ENCODE results near the gene MICALL1. TPM values are rescaled to one million over a fixed set of nuclear protein-coding genes. Genes with fewer than 3 reads are reported as not detected.

Gene MICALL1
- total RNA-seq, 1 donor from 2014 or later: 30.4 TPM

DNA sequence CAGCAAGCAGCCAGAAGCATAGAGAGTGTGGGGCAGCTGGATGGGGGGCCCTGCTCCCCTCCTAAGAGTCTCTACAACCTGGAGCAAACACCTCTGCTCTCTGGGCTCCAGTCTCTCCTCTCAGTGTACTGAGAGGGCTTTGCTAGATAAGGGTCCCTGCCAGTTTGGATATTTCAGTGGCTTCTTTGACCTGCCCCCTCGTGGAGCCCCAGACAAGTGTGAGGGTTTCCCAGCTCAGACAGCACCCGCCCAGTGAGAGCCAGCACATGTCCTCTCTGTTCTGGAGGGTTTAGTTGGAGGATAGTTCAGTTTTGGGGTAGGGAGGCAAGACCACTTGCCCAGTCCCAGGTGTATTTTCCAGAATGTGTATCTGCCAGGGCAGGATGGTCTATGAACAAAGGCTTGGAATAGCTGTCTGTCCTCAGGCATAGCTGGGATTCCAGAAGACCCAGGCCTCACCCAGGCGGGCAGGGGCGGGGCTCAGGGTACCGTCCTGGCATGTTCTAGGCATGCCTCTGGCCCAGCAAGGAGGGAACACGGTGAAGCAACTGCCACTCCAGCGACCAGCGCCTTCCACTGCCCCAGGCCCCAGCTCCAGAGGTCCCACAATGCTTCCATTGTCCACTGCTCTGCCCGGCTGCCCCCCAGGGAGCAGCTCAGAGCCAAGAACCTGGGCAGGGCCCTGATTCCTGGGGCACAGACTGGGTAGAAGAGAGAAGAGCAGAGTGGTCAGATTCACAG lies 7.5 kb upstream of the MICALL1 start:
- DNase-seq (ENCODE audit: low spot score) (no peak), ATAC-seq (no peak)
- intact Hi-C loops (cut with DNase I): no loop called here

DNA sequence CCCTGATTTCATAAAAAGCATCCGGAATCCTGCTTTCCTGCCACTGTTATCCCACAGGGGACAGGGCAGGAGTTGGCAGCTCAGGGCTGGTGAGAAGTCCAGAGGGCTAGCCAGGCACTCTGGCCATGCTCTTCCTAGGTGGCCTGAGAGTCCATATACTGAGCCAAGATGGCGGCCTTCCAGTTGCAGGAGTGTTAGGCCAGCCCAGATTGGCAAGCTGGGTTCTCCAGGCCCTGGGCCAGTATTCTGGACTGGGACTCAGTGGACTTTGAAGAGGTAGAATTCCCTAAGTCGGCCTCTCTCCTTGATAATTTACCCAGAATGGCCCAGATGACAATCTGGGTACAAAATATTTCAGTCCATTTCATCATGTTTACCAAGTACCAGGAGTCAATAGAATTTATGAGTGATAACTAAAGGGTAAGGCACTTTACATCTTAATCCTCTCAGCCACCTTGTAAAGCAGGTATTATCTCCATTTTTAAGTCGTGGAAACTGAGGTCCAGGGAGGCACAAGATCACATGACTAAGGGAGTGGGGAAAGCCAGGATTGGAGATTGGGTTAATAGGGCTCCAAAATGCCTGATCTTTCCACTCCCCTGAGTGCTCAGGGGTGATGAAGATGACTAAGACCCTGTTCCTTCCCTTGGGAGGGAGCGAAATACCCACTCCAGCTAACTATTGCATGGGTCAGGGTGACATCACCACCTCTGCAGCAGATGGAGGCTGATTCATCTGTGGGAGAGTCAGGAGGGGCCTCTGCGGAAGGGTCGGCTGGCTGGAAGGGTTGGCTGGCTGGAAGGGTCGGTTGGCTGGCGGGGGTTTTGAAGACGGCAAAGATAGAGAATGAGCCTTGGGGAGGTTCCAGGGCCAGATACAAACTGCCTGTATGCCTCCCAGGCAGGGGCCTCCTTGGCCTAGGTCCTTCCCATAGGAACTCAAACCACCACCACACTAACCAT lies 1.2 kb upstream of the MICALL1 start:
- ATAC-seq (peak; percentile 47), DNase-seq (ENCODE audit: low spot score) (no peak)
- intact Hi-C loops (cut with DNase I): no loop called here

DNA sequence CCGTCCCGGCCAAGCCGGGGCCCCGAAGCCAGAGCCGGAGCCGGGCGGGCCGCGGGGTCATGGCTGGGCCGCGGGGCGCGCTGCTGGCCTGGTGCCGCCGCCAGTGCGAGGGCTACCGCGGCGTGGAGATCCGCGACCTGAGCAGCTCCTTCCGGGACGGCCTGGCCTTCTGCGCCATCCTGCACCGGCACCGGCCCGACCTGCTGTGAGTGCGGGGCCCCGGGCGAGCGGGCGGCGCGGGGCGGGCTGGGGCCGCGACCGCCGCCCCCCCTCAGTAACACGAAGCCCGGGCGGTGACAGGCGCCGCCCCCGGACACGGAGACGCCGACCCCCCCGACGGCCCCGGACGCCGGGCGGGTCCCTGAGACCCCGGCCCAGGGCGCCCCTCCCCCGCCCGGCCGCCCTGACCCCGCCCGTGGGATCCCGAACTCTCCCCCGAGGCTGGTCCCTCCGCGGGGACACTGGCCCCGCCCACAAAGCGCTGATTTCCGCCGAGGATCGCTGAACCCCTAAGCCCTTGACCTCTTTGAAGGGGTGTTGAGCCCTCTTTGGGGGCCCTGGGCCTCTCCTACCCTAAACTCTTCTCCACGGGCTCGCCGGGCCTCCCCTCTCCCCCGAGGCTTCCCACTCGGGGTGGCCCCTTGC lies 389 bp downstream of the MICALL1 start:
- DNase-seq (ENCODE audit: low spot score) (no peak), ATAC-seq (no peak)
- intact Hi-C loops (cut with DNase I): no loop called here

DNA sequence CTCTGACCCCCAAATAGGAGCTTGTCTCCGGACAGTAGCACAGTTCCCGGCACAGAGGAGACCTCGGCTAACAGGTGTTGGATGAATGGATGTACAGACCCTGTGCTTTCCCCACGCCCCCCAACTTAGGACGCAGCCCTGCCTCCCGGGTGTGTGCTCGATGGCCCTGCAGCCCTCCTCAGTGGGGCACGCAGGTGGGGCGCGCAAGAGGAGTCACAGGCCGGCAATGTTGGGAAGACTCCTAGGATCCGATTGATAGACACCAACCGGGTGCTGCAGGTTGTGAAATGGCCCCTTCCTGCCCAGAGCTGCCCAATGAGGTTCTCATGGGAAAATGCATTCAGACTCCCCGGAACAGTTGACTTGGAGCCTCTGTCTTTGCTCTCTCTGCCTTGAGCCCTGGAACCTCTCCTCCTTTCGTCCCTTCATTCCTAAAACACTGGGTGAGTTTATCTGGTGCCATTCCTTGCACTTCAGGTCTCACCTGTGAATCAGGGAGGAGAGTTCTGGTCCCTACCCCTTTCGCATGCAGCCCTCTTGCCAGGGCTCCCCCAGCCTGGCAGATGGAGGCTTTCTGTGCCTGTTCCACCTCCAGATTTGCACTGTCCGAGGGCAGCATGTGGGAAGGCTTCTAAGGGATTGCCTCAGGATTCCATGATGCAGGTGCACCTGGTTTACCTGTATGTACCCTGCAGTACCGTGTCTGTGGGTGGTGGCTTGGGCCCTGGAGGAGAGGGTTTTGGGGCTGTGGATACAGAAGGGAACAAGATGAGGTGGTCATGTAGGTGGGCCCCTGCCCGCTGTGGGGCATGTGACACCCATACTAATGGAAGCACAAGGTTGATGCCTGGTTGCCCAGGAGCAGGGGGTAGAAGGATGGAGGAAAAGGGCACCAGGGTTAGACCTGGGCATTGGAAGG lies 1.2 kb downstream of the MICALL1 start:
- ATAC-seq: no peak
- DNase-seq (ENCODE audit: low spot score): no peak
- intact Hi-C loops (cut with DNase I): no loop called here

DNA sequence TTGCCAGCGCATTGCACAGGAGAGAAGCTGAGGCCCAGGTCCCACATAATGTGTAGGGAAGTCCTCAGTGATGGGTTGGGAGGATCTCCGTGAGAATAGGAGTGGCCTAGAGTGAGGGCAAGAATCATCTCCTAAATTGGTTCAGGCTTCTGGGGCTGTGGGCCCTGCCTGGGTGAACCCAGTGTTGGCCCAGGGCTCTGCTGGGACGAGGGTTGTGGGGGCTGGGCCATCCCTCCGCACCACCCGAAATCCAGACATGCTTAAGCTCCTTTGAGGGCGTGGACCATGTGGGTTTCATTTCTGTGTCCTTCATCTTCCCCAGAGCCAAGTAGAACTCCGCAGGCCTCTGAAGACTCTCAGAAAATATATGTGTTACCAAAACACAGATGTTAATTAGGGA lies 3.7 kb downstream of the MICALL1 start:
- DNase-seq (ENCODE audit: low spot score) (no peak), ATAC-seq (no peak)
- intact Hi-C loops (cut with DNase I): no loop called here

DNA sequence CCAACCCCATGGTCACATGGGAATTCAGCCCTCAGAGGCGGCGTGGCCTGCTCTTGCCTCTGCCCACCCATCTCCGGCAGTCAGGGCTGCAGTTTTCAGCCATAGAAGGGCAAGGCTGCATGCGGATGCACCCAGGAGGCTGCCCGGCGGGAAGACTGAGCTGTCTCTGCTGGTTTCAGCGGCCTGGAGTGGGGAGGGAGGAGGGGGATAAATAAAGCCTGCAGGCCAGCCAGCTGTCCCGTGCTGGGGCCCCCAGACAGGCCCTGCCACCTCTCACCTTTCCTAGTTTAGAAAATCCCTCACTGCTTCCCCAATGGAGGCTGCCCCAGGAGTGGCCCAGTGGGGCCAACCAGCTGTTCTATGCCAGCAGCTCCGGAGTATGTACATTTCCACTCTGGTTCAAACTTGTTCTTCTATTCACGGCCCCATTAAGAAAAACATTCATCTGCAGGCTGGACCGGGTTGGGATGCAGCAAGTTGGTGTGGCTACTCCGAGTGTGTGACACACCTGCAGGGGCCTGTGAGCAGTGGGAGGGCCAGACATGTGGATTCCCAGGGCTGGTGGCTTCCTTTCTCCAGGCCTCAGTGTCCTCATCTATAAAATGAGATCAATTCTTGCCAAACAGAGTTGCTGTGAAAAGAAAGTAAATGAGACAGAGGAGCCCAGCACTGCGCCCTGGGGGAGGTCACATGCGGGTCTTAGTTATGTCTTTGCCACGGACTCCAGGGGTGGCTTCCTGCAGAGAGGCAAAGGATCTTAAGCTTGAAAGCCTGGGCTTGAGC lies 5.0 kb downstream of the MICALL1 start:
- peak; percentile 10 for ATAC-seq
- DNase-seq (ENCODE audit: low spot score): no peak
- intact Hi-C loops (cut with DNase I): no loop called here

DNA sequence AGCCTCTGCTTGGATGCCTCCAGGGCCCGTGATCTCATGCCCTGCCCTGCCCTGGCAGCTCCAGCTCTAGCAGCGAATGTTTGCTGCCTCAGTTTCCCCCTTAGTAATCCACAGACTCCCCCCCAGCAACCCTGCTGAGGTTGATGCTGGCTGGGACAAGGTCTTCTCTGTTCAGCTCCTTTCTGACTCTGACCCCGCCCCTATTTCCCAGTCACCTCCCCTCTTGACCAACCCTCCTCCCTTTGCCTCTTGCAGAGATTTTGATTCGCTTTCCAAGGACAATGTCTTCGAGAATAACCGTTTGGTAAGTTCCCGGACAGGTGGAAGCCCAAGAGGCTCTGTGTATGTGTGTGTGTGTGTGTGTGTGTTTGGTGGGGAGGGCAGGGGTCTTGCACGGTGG lies 5.6 kb downstream of the MICALL1 start:
- DNase-seq (ENCODE audit: low spot score) (no peak), ATAC-seq (no peak)
- intact Hi-C loops (cut with DNase I): no loop called here

DNA sequence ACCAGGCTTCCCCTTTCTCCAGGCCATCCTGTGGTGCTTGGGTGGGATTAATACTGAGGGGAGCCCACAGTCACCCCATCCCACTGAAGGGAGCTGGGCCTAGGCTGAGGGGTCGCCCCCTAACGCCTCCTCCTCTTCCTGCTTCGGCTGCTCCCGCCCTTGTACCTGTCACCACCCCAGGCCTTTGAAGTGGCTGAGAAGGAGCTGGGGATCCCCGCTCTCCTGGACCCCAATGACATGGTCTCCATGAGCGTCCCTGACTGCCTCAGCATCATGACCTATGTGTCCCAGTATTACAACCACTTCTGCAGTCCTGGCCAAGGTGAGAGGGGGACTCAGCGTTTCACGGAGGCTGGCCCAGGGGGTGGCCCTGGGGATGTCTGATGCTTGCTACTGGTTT lies 6.1 kb downstream of the MICALL1 start:
- intact Hi-C loops (cut with DNase I): no loop called here
- no peak for ATAC-seq
- DNase-seq (ENCODE audit: low spot score): no peak

DNA sequence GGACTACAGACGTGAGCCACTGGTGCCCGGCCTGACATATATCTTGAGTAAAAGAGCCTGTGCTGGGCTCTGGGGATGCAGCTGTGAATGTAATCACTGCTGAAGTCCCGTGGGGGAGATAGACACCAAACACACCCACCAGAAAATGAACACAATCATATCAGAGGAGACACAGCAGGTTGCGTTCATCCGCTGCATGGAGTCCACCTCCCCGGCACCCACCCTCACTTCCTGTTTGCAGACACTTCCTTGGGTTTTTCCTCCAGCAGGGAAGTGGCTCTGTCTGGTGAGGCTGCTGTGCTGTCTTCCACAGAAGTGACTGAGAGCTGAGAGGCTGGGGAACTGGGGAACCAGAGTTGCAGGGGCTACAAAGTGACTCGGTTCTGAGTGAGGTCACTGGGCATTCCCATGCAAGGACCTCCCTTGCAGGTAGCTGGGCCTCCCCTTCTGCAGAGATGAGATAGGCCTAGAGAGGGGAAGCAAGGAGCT lies 7.2 kb downstream of the MICALL1 start:
- no peak for DNase-seq (ENCODE audit: low spot score)
- ATAC-seq: no peak
- intact Hi-C loops (cut with DNase I): no loop called here

DNA sequence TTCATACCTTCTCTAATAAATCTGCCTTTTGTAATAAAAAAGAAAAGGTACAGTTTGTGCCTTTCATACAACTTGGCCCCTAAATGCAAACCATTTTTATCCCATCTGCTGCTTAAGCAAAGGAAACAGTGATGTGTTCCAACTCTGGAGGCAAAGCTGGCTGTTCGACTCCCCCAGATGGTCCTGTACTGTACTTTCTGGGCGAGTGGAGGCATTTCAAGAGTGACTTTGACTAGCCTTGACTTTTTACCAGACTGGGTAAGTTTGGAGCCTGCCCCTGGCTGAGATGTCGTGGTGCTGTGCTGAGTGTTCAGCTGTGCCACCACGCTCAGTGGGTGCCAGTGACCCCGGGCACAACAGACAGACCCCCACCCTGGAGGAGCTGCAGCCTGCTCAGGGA lies 10.2 kb downstream of the MICALL1 start:
- ATAC-seq: no peak
- DNase-seq (ENCODE audit: low spot score): no peak
- intact Hi-C loops (cut with DNase I): no loop called here

DNA sequence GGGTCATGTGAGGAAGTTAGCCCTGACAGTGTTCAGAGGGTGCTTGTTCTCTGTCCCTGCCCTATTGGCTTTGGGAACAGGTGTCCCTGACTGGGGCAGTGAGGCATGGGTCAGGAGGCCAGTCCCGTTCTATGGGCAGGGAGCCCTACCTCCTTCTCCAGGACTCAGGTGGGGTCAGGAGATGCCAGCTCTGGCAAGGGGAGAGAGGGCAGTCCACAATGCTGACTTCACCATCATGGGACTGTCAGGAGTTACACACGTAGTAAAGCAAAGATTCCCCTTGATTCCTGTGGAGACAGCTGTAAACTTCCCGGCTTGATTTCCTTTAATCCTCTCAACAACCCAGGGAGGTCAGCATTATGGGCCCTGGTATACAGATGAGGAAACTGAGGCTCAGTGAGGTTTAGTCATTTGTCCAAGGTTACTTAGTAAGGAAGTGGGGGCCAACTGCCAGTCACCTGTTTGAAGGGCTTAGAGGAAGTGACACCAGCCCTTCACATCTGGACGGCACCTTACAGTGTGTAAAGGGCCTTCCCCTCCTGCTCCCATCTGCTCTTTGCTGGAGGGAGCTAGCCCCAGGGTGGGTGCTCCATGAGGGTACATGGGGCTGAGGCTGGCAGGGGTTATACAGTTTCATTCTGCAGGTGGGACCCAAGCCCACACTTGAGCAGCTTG lies 11.9 kb downstream of the MICALL1 start:
- intact Hi-C loops (cut with DNase I): no loop called here
- DNase-seq (ENCODE audit: low spot score) (no peak), ATAC-seq (no peak)

DNA sequence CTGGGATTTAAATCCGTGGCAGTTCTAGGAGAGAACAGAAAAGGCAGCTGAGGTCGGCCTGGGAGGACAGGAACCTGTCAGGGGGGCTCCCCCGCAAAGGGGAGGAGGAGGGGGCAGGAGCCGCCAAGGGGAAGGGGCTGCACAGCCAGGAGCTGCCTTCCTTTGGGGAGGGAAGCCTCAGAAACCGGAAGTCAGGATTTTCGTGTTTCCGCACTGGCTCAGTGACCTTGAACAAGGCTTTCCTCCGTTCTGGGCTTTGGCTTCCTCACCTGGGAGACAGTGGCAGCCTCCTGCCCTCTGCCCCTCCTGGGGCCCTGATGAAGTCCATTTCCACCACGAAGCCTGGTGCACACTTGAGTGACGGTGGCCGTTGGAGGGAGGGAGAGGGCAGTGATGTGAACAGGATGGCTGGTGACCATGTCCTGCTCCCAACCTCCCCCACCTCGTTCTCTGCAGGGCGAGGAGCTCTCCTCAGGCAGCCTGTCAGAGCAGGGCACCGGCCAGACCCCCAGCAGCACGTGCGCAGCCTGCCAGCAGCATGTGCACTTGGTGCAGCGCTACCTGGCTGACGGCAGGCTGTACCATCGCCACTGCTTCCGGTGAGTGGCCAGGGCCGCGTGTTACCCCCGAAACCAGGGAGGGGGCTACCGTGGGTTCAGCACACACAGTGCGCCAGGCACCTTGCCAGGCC lies 12.6 kb downstream of the MICALL1 start:
- intact Hi-C loops (cut with DNase I): no loop called here
- DNase-seq (ENCODE audit: low spot score) (no peak), ATAC-seq (no peak)

DNA sequence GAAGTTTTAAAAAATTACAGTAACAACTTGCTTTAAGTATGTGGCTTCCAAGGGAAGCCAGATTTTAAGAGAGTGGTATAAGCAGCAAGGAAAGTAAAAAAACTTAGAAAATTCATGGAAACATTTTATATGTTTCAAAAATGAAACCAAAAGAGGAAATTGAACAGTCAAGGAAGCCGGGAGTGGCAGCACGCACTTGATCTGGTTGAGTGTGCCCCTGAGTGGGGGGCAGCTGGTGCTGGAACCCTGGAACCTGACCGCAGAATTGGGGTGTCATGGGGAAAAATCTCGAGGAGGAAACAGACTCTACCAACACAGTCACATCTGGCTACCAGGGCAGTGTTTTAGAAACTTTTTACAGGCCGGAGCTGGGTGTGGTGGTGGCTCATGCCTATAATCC lies 14.0 kb downstream of the MICALL1 start:
- ATAC-seq (no peak), DNase-seq (ENCODE audit: low spot score) (no peak)
- intact Hi-C loops (cut with DNase I): no loop called here

DNA sequence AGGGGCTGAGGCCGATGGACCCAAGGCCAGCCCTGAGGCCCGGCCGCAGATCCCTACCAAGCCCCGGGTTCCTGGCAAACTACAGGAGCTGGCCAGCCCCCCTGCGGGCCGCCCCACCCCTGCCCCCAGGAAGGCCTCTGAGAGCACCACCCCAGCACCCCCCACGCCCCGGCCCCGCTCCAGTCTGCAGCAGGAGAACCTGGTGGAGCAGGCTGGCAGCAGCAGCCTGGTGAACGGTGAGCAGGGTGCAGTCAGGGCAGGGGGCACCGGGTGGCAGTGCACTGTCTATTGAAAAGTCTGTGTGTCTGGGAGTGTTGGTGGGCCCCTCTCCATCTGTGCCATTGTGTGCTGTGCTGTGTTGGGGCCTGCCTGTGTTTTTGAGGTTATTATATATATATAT lies 16.1 kb downstream of the MICALL1 start:
- ATAC-seq: no peak
- intact Hi-C loops (cut with DNase I): no loop called here
- no peak for DNase-seq (ENCODE audit: low spot score)

DNA sequence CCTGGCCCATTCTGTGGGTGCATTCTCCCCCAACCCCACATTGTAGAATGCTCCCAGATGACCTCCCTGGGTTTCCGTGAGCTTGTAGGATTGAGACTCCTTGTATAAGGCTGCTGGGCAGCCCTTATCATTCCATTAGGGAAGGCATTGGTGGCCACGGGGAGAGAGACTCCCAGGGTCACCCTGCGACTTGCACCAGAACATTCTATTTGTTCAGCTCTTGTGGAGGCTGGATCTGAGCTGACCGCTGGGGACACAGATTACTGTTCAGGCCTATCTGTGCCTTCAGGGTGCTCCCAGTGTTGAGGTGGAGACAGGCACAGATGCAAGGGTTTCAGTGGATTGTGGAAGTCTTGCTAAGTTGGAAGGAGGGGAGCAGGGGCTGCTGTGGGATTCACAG lies 17.8 kb downstream of the MICALL1 start:
- DNase-seq (ENCODE audit: low spot score): no peak

DNA sequence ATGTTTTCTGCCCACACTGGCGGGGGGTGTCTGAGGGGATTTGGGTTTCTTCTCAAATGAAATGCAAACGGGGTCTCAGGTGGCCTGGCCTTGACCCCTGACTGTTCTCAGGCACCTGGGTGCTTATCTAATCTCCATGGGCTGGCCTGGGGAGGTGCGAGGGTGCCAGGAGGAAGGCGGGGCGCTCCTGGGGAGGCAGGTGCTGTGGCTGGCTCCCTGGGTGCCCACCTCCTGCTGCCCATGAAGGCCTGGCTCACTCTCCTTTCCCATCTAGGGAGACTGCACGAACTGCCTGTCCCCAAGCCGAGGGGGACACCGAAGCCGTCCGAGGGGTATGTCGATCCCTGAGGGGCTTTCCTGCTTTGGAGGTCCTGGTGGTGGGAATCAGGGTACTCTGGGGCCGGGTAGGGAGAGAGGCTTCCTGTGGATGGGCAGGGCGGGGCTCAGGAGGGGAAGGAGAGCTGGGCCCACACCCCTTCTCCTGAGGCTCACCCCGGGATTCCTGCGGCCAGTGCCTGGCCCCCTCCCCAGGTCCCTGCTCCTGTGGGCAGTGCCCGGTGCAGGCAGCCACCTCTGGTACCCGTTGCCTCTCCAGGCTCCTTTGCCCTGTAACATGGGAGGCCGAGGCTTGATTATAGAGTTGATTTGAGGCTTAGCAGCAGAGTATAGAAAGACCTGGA lies 18.4 kb downstream of the MICALL1 start:
- DNase-seq (ENCODE audit: low spot score) (no peak), ATAC-seq (no peak)
- intact Hi-C loops (cut with DNase I): no loop called here

More for the DNA sequence above, 17.8 kb downstream of the MICALL1 start:
- intact Hi-C loops (cut with DNase I): no loop called here
- no peak for ATAC-seq
